GM21528 (cell line): ENCODE data around the gene HMCN1.

Source experiments
- ATAC-seq: cut with Tn5 transposase; IDR thresholded peaks from one replicate; pipeline ENCODE4 v1.9.1; 2021; ENCODE audit warnings: mild to moderate bottlenecking, moderate library complexity; ENCODE audit not compliant: unreplicated experiment, low FRiP score

The HMCN1 gene

GRCh38 chr1:185843297-185843869 is 109.2 kb downstream of the HMCN1 start:
- no peak for ATAC-seq

DNA sequence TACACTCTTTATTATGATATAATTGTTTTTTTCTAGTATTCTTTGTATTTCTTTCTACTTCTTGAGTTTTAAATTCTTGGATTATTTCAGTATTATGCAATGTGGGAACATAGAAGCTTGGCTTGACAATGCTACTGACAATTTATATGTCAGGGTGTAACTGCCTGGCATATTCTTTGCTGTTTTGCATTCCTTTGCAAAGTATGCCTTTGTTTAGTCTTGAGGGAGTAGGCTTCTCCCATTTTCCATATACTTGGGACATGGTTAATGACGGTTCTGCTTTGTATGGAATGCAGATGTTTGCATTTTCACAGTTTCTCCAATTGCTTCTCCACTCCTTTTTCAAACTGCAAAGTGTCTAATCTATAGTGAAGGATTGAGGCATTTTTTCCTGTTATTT is 109.8 kb downstream of the HMCN1 start:
- no peak for ATAC-seq

DNA sequence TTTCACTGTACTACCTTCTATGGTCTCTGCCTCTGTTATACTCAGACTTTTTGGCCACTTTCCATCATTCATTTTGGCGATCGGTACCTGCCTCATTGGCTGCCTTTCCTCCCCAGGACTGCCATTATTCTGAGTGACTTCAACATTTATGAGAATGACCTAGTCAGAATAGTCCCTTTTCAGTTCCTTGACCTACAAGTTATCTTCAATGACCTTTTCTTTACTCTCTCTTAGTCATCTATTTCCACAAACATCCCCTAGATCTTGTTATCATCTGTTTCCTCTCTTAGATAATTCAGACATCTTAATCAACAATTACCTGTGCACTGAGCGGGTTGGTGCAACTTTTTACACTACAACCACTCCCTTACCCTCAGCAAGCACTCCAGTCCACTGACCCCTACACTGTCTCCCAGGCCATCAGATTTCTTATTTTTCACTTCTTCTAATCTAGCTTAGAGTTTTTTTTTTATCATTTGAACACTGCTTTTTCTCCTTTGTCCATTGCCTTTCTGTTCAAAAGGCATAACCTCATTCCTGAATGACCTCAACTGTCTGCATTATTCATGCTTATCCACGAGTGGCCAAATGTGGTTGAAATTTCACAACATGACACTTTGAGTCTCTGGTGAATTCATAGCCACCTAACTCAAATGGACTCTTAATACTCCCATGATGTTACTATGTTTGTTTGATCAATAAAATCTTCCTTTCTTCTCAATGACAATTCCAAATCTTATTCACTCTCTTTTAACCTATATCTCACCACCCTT is 112.7 kb downstream of the HMCN1 start:
- ATAC-seq: no peak

- no peak for ATAC-seq
Measured at GRCh38 chr1:185849014-185849413, 114.8 kb downstream of the HMCN1 start.

DNA sequence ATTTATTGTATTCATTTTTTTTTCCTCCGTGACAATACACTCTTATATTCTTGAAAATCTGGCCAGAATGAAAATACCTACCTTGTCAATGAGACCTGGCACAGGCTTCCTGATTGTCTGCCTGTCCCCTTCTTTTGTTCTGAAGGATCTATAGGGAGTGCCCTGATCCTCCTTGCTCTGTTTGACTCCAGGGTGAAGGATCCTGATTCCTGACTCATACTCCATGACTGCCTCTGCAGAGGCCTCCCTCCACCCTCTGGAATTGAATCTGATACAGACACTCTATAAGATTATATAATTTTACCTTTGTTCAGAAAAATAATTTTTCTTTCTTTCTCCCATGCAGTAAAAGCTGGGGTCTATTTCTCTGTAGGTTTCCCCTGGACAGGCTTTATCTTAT is 116.2 kb downstream of the HMCN1 start:
- ATAC-seq: no peak

DNA sequence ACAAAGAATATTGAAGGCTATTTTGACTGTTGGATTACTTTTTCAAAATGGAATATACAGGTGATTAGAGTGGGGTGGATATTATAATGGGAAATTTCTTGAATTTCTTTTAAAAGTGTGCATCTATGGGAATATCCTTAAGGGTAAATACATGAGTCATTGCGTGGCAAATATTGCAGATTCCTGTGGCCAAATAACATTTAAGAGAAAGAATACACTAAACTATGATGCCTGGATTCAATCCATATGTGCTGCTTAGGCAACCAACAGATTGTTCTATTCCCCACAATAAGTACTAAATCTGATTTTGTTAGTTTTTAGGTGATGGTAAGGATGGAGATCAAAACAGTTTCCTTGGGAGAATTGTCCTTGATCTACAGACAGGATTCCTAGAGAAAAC is 119.5 kb downstream of the HMCN1 start:
- ATAC-seq: no peak

GRCh38 chr1:185856482-185856881 is 122.3 kb downstream of the HMCN1 start:
- no peak for ATAC-seq

- ATAC-seq: no peak
Measured at GRCh38 chr1:185857442-185857841, 123.3 kb downstream of the HMCN1 start.

DNA sequence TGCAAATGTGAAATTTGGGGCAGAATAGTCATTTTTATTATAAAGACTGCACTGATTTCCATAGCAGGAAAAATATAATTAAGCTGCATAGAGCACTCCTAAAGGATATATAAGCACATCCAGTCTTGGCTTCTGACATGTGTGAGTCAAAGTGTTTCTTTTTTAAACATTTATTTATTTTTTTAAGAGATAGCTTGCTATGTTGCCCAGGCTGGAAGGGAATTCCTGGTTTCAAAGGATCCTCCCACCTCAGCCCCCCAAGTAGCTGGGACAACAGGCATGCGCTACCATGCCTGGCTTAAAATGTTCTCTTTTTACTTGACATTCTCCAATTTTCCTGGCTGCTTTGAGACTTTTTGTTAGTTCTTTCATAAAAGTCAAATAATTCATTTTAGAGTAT is 126.1 kb downstream of the HMCN1 start:
- ATAC-seq: no peak

GRCh38 chr1:185860859-185861258 is 126.7 kb downstream of the HMCN1 start:
- no peak for ATAC-seq

DNA sequence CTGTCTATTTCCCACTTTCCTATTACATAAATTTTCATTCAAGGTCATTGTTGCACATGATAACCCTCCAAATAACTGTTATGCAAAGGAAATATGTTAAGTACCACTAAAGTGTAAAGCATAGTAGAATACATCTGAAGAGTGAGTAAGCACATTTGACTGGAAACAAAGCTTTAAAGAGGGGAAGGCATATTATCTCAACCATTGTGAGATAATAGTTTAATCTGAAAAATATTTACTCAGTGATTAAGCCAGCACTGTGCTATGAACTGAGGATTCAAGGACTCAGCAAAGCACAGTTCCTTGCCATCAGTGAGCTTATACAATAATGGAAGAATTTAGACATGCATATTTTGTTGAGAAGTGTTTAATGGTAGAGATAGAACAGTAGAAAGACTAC is 127.4 kb downstream of the HMCN1 start:
- ATAC-seq: no peak

DNA sequence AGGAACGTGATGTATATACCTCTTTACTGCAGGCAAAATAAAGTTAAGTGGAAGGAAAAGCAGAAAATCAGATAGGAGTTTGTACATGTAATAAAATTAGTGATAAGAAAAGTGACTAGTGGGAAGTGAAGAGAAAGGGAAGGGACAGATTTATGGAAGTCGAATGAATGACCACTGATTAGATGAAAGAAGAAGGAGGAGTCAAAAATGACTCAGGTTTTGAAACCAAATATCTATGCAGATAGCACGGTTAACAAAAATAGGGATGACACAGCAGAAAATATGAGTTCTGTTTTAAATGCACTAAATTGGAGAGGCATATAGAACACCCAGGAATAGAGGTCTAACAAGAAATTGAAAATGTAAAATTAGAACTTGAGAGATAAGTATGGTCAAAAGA is 128.0 kb downstream of the HMCN1 start:
- no peak for ATAC-seq

GRCh38 chr1:185864331-185864730 is 130.1 kb downstream of the HMCN1 start:
- ATAC-seq: no peak

DNA sequence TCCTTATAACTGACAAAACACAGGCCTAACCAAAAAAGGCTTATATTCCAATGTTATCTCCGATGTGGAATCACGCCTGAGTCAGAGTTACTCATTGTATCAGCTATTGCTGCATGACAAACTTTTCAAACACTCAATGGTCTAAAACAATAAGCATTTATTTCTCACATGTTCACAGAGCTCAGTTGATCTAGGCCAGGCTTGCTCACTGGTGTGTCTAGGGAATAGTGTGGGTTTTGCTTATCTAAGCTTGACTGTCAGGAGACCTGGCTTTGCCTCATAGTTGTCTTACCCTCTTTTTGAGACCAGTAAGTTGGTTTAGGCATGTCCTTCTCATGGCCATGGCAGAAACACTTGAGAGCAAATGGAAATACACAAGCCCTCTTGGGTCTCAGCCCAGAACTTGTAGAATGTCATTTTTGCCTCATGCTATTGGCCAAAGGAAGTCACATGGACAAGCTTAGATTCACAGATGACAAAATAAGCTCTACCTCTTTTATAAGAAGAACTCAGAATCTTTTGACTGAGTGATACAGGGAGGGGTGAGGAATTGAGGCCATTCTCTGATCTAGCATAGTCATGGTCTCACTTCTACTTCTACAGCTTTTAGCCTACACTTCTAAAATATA is 130.8 kb downstream of the HMCN1 start:
- no peak for ATAC-seq

DNA sequence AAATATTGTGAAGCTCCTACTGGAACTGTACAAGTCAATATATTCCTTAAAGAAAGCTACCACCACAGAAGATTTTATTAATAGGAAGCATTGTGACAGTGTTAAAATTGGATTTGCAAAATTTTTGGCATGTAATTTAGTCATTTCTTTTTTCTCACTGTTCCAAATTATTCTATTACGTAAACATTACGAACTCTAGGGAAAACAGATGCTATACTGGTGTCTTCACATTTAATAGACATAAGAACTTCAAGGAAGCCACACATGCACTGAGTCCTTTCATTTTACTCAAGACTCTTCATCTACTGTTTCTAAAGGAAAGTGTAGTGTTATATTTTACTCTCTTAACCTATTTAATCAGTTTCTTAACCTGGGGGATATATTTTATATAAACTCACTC is 135.4 kb downstream of the HMCN1 start:
- ATAC-seq: no peak

- ATAC-seq: no peak
Measured at GRCh38 chr1:185871627-185872150, 137.5 kb downstream of the HMCN1 start.

DNA sequence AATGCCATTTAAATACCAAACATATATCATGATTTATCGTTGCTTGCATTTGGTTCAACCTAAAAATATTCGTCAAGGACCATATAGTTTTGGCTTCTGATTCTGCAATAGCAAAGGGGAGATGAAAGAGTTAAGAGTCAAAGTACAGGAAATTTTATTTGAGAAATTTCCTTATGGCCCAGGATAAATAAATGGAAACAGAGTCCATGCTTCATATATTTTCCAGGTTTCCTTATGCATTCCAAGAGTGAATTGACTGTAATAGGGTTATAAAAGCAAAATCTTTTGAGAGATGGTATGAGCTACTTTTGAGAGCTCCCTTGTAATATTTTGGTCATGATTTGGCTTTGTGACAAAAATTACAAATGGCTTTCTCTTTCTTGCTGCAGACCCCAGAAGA is 140.1 kb downstream of the HMCN1 start:
- ATAC-seq: no peak

- no peak for ATAC-seq
Measured at GRCh38 chr1:185880330-185880729, 146.1 kb downstream of the HMCN1 start.

- ATAC-seq: no peak
Measured at GRCh38 chr1:185880779-185881333, 146.7 kb downstream of the HMCN1 start.

DNA sequence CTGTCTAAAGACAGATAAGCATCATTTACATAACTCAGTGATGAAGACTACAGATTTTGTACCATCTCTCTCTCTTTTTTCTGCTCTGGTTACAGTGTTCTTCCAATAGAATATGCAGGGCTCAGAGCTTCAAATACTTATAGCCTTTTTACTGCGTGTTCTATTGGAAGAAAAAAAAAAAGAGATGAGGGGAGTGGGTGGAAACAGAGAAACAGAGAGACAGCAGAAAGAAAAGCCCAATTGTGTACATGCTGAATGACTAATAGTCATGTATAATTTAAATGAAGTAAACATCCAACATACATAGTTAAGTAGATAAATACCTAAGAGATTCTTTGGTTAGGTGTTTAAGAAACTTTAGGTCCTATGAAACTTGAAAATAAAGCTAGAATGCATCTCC is 151.9 kb downstream of the HMCN1 start:
- no peak for ATAC-seq

GRCh38 chr1:185886671-185887070 is 152.5 kb downstream of the HMCN1 start:
- no peak for ATAC-seq
